Measurements from ENCODE around the gene TULP4. TPM values are rescaled to one million over a fixed set of nuclear protein-coding genes. Genes with fewer than 3 reads are reported as not detected.
"Not testable (repeated sequence)": the region's sequence is repeated elsewhere in the genome, so short reads cannot be mapped to it uniquely, and the experiment has no call there.

The TULP4 gene
- total RNA-seq, 8 experiments from 2014 or later, result 54.0 to 195 (median 151) TPM

GRCh38 chr6:158284876-158285655, 27.2 kb upstream of the TULP4 start:
- Histone ChIP-seq H3K4me3 (no peak overlapping the region), H3K4me1 (replicated peaks in 1 of 2) (peaks cover 14 to 17% of the 10 kb centered on the region in 2 donors), H3K27ac (peak overlapping the region in 1 of 2 donors; percentile 40)
- in situ Hi-C loops (cut with MboI; ENCODE audit: low pct_unique_long_range_greater_than_20kb in 2 of 9, low sequenced_read_pairs in 9 of 9, unreplicated experiment in 9 of 9), result no loop called here
- 56 to 100% (median 80%) methylated on average over 1 to 6 of the region's 6 CpGs for WGBS, 10 experiments
- peak in 3 of 8 experiments; percentile 25 to 42 (median 30) for ATAC-seq (replicated peaks in 6 of 8)

- peak in 3 of 8 experiments; percentile 14 to 39 (median 39) for ATAC-seq (replicated peaks in 6 of 8)
- Histone ChIP-seq H3K27ac (no peak overlapping the region), H3K4me1 (replicated peaks in 1 of 2) (peaks cover 14 to 17% of the 10 kb centered on the region in 2 donors), H3K4me3 (no peak overlapping the region)
- 43 to 100% (median 49%) methylated on average over 1 to 5 of the region's 5 CpGs; no CpG with 5 or more reads in 4 of the 10 experiments for WGBS, 10 experiments
- in situ Hi-C loops (cut with MboI; ENCODE audit: low pct_unique_long_range_greater_than_20kb in 2 of 9, low sequenced_read_pairs in 9 of 9, unreplicated experiment in 9 of 9), result no loop called here
Observed at GRCh38 chr6:158285656-158286021, 26.6 kb upstream of the TULP4 start.

GRCh38 chr6:158286413-158286812, 25.9 kb upstream of the TULP4 start:
- ATAC-seq (replicated peaks in 6 of 8), result peak in 1 of 8 experiments; percentile 28
- 20 to 100% (median 92%) methylated on average over 1 of the region's 1 CpG; no CpG with 5 or more reads in 2 of the 10 experiments for WGBS, 10 experiments
- Histone ChIP-seq H3K4me1 (replicated peaks in 1 of 2) (peaks cover 14 to 17% of the 10 kb centered on the region in 2 donors), H3K4me3 (no peak overlapping the region), H3K27ac (no peak overlapping the region)
- in situ Hi-C loops (cut with MboI; ENCODE audit: low pct_unique_long_range_greater_than_20kb in 2 of 9, low sequenced_read_pairs in 9 of 9, unreplicated experiment in 9 of 9), result no loop called here

GRCh38 chr6:158287047-158287446, 25.2 kb upstream of the TULP4 start:
- Histone ChIP-seq H3K4me3 (no peak overlapping the region), H3K27ac (no peak overlapping the region), H3K4me1 (replicated peaks in 1 of 2) (peaks cover 14 to 17% of the 10 kb centered on the region in 2 donors)
- in situ Hi-C loops (cut with MboI; ENCODE audit: low pct_unique_long_range_greater_than_20kb in 2 of 9, low sequenced_read_pairs in 9 of 9, unreplicated experiment in 9 of 9), result no loop called here
- ATAC-seq (replicated peaks in 6 of 8), result no peak
- whole genome bisulfite sequencing, 10 experiments, result 74 to 95% (median 90%) methylated on average over 2 to 4 of the region's 4 CpGs

- ATAC-seq (replicated peaks in 6 of 8), result no peak
- in situ Hi-C loops (cut with MboI; ENCODE audit: low pct_unique_long_range_greater_than_20kb in 2 of 9, low sequenced_read_pairs in 9 of 9, unreplicated experiment in 9 of 9), result no loop called here
- H3K4me1 ChIP-seq (replicated peaks in 1 of 2), result peaks cover 0 to 6% of the 10 kb centered on the region in 2 donors
- H3K27ac ChIP-seq, result no peak overlapping the region
- H3K4me3 ChIP-seq, result no peak overlapping the region
- WGBS, 10 experiments, result 57 to 100% (median 86%) methylated on average over 1 to 2 of the region's 3 CpGs; no CpG with 5 or more reads in 4 of the 10 experiments
Observed at GRCh38 chr6:158290040-158290439, 22.2 kb upstream of the TULP4 start.

GRCh38 chr6:158290659-158291058, 21.6 kb upstream of the TULP4 start:
- whole genome bisulfite sequencing, 10 experiments, result 71 to 100% (median 98%) methylated on average over 1 to 3 of the region's 3 CpGs; no CpG with 5 or more reads in 2 of the 10 experiments
- Histone ChIP-seq H3K27ac (no peak overlapping the region), H3K4me1 (replicated peaks in 1 of 2) (peaks cover 0 to 1% of the 10 kb centered on the region in 2 donors), H3K4me3 (no peak overlapping the region)
- in situ Hi-C loops (cut with MboI; ENCODE audit: low pct_unique_long_range_greater_than_20kb in 2 of 9, low sequenced_read_pairs in 9 of 9, unreplicated experiment in 9 of 9), result no loop called here
- ATAC-seq (replicated peaks in 6 of 8), result no peak

GRCh38 chr6:158292016-158292415, 20.2 kb upstream of the TULP4 start:
- Histone ChIP-seq H3K27ac (no peak overlapping the region), H3K4me3 (no peak overlapping the region), H3K4me1 (replicated peaks in 1 of 2) (no peaks in the 10 kb centered on the region)
- in situ Hi-C loops (cut with MboI; ENCODE audit: low pct_unique_long_range_greater_than_20kb in 2 of 9, low sequenced_read_pairs in 9 of 9, unreplicated experiment in 9 of 9), result no loop called here
- 83 to 100% (median 100%) methylated on average over 1 to 3 of the region's 3 CpGs; no CpG with 5 or more reads in 1 of the 10 experiments for WGBS, 10 experiments
- ATAC-seq (replicated peaks in 6 of 8), result no peak

GRCh38 chr6:158293122-158293521, 19.1 kb upstream of the TULP4 start:
- 89 to 100% (median 100%) methylated on average over 1 of the region's 1 CpG; no CpG with 5 or more reads in 1 of the 10 experiments for WGBS, 10 experiments

GRCh38 chr6:158295976-158296853, 16.1 kb upstream of the TULP4 start:
- 83 to 100% (median 97%) methylated on average over 4 to 11 of the region's 11 CpGs for WGBS, 10 experiments
- H3K27ac ChIP-seq; ATAC-seq (replicated peaks in 6 of 8); H3K4me3 ChIP-seq; in situ Hi-C loops (cut with MboI; ENCODE audit: low pct_unique_long_range_greater_than_20kb in 2 of 9, low sequenced_read_pairs in 9 of 9, unreplicated experiment in 9 of 9); H3K4me1 ChIP-seq (replicated peaks in 1 of 2): not testable (repeated sequence)

More at GRCh38 chr6:158293122-158293521, 19.1 kb upstream of the TULP4 start:
- Histone ChIP-seq H3K4me1 (replicated peaks in 1 of 2) (no peaks in the 10 kb centered on the region), H3K4me3 (no peak overlapping the region), H3K27ac (no peak overlapping the region)
- ATAC-seq (replicated peaks in 6 of 8), result no peak
- in situ Hi-C loops (cut with MboI; ENCODE audit: low pct_unique_long_range_greater_than_20kb in 2 of 9, low sequenced_read_pairs in 9 of 9, unreplicated experiment in 9 of 9), result no loop called here

GRCh38 chr6:158296854-158297324, 15.4 kb upstream of the TULP4 start:
- in situ Hi-C loops (cut with MboI; ENCODE audit: low pct_unique_long_range_greater_than_20kb in 2 of 9, low sequenced_read_pairs in 9 of 9, unreplicated experiment in 9 of 9); H3K4me3 ChIP-seq; ATAC-seq (replicated peaks in 6 of 8); H3K4me1 ChIP-seq (replicated peaks in 1 of 2); H3K27ac ChIP-seq: not testable (repeated sequence)
- WGBS, 10 experiments, result 88 to 100% (median 98%) methylated on average over 1 to 6 of the region's 7 CpGs

GRCh38 chr6:158297657-158298056, 14.6 kb upstream of the TULP4 start:
- WGBS, 10 experiments, result 80 to 100% (median 93%) methylated on average over 1 to 7 of the region's 10 CpGs; no CpG with 5 or more reads in 1 of the 10 experiments
- H3K27ac ChIP-seq; H3K4me3 ChIP-seq; ATAC-seq (replicated peaks in 6 of 8); H3K4me1 ChIP-seq (replicated peaks in 1 of 2); in situ Hi-C loops (cut with MboI; ENCODE audit: low pct_unique_long_range_greater_than_20kb in 2 of 9, low sequenced_read_pairs in 9 of 9, unreplicated experiment in 9 of 9): not testable (repeated sequence)

- WGBS, 10 experiments, result 79 to 100% (median 94%) methylated on average over 2 to 10 of the region's 10 CpGs; no CpG with 5 or more reads in 1 of the 10 experiments
- ATAC-seq (replicated peaks in 6 of 8); in situ Hi-C loops (cut with MboI; ENCODE audit: low pct_unique_long_range_greater_than_20kb in 2 of 9, low sequenced_read_pairs in 9 of 9, unreplicated experiment in 9 of 9): not testable (repeated sequence)
Observed at GRCh38 chr6:158300306-158301143, 11.7 kb upstream of the TULP4 start.

More at GRCh38 chr6:158300306-158301143, 11.7 kb upstream of the TULP4 start:
- peaks cover 6 to 19% of the 10 kb centered on the region in 2 donors for H3K4me1 ChIP-seq (replicated peaks in 1 of 2)
- not testable (repeated sequence) for H3K27ac ChIP-seq, H3K4me3 ChIP-seq
